NOMO-1 treated with dmso at 0.1 percent for 144 hours (cell line): Measurements from ENCODE around the gene CDH20.
A peak's percentile ranks its signal among the peaks of the same experiment; 100 is the strongest.

Experiments used
- DNase-seq: peaks from one replicate; lab custom pipeline; 2025; ENCODE audit not compliant: unreplicated experiment; lab: John Stamatoyannopoulos, UW

Gene CDH20

GRCh38 chr18:61333271-61333745 is at the start of gene CDH20:
TSS of gene CDH20 (plus strand) at chr18:61333430.
- no peak for DNase-seq

- no peak for DNase-seq
These were observed 49.2 kb upstream of the CDH20 start for GRCh38 chr18:61284039-61284438.

GRCh38 chr18:61285777-61286176 is 47.5 kb upstream of the CDH20 start:
- DNase-seq, result no peak

- DNase-seq, result no peak
These were observed 46.4 kb upstream of the CDH20 start for GRCh38 chr18:61286867-61287266.

- DNase-seq, result no peak
These were observed 42.6 kb upstream of the CDH20 start for GRCh38 chr18:61290616-61291015.

- DNase-seq, result no peak
These were observed 40.8 kb upstream of the CDH20 start for GRCh38 chr18:61292280-61293035.

- DNase-seq, result no peak
These were observed 38.1 kb upstream of the CDH20 start for GRCh38 chr18:61295153-61295552.

- DNase-seq, result no peak
These were observed 25.2 kb upstream of the CDH20 start for GRCh38 chr18:61308004-61308403.

- DNase-seq, result no peak
These were observed 24.3 kb upstream of the CDH20 start for GRCh38 chr18:61308795-61309393.

- DNase-seq, result peak; percentile 10
These were observed 10.9 kb upstream of the CDH20 start for GRCh38 chr18:61322265-61322873.

GRCh38 chr18:61323951-61324350 is 9.3 kb upstream of the CDH20 start:
- no peak for DNase-seq

- DNase-seq, result no peak
These were observed 6.8 kb upstream of the CDH20 start for GRCh38 chr18:61326407-61326806.

- DNase-seq, result no peak
These were observed 3.8 kb upstream of the CDH20 start for GRCh38 chr18:61329398-61329797.

- no peak for DNase-seq
These were observed 2.2 kb upstream of the CDH20 start for GRCh38 chr18:61331051-61331450.

- DNase-seq, result no peak
These were observed 688 bp downstream of the CDH20 start for GRCh38 chr18:61333746-61334490.

- no peak for DNase-seq
These were observed 1.2 kb downstream of the CDH20 start for GRCh38 chr18:61334491-61334850.

- DNase-seq, result no peak
These were observed 1.9 kb downstream of the CDH20 start for GRCh38 chr18:61334951-61335683.

- no peak for DNase-seq
These were observed 2.7 kb downstream of the CDH20 start for GRCh38 chr18:61335684-61336555.

GRCh38 chr18:61336766-61337165 is 3.5 kb downstream of the CDH20 start:
- no peak for DNase-seq

GRCh38 chr18:61337527-61337926 is 4.3 kb downstream of the CDH20 start:
- no peak for DNase-seq
